Endothelial cell of umbilical vein (primary cell): ENCODE results near the gene MAP3K4.

Experiments used
- POLR2A ChIP-seq: IDR thresholded peaks from 2 replicates; pipeline ENCODE4 v1.6.1; 2012; ENCODE audit warnings: low read depth, mild to moderate bottlenecking, control low read depth, low read length
- POLR2AphosphoS5 ChIP-seq: IDR thresholded peaks from 2 replicates; pipeline ENCODE4 v1.6.1; 2012; ENCODE audit warnings: low read depth, mild to moderate bottlenecking, control low read depth, low read length, moderate library complexity; ENCODE audit not compliant: insufficient read depth
- TF ChIP-seq, protein P1 (sequence below), 2 donors: IDR thresholded peaks; 1 replicate in 1 of 2; 2 replicates in 1 of 2; pipeline ENCODE4 v1.5.1; 2011; ENCODE audit warnings: low read length in 2 of 2, mild to moderate bottlenecking in 2 of 2, moderate library complexity in 2 of 2, control low read depth in 1 of 2, inconsistent platforms in 1 of 2, low read depth in 1 of 2; ENCODE audit not compliant: insufficient read depth in 1 of 2; ENCODE audit errors: extremely low read depth in 1 of 2
- TF ChIP-seq, protein P2 (sequence below): IDR thresholded peaks from 2 replicates; pipeline ENCODE4 v1.6.1; 2011; ENCODE audit not compliant: insufficient read depth, insufficient read length

DNA sequence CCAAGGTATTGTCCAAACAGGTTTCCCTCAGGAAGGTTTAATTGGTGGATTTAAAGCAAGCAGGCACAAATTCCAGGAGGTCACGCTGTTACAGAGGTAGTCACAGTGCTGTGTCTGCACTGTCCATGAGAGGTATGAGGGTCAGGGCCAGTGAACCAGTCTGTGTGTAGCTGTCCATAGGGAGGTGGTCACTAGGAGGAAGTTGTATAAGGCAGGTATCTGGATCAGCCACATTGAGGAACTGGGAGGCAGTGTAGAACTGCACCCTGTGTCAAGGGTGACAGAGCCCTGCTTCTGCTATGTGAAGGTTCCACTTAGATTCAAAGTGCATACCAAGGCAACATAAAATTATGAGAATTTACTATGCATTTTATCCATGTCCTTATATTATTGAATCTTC, 73.3 kb downstream of the MAP3K4 start:
- TF ChIP-seq POLR2A: no peak
- TF ChIP-seq, protein P1, sequence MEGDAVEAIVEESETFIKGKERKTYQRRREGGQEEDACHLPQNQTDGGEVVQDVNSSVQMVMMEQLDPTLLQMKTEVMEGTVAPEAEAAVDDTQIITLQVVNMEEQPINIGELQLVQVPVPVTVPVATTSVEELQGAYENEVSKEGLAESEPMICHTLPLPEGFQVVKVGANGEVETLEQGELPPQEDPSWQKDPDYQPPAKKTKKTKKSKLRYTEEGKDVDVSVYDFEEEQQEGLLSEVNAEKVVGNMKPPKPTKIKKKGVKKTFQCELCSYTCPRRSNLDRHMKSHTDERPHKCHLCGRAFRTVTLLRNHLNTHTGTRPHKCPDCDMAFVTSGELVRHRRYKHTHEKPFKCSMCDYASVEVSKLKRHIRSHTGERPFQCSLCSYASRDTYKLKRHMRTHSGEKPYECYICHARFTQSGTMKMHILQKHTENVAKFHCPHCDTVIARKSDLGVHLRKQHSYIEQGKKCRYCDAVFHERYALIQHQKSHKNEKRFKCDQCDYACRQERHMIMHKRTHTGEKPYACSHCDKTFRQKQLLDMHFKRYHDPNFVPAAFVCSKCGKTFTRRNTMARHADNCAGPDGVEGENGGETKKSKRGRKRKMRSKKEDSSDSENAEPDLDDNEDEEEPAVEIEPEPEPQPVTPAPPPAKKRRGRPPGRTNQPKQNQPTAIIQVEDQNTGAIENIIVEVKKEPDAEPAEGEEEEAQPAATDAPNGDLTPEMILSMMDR (IDR thresholded peaks at IDR 0.05; ENCODE audit: extremely low read depth in 1 of 2, insufficient read depth in 1 of 2, low read depth in 1 of 2, low read length in 2 of 2): no peak
- TF ChIP-seq POLR2AphosphoS5: no peak
- TF ChIP-seq, protein P2, sequence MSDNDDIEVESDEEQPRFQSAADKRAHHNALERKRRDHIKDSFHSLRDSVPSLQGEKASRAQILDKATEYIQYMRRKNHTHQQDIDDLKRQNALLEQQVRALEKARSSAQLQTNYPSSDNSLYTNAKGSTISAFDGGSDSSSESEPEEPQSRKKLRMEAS: no peak
